Sigmoid colon (tissue), 7 donors: Measurements from ENCODE around the gene KLHL29. TPM values are rescaled to one million over a fixed set of nuclear protein-coding genes. Genes with fewer than 3 reads are reported as not detected.

Experiments used
- DNase-seq: peaks from one replicate; pipeline ENCODE4 v3.0.0-alpha.2; 2019
- H3K27ac ChIP-seq, 4 donors: fragments of 200-600 bp; sonication (generic); one replicate each; pipeline ENCODE4 v1.5.1; 2016 to 2019; ENCODE audit warnings: mild to moderate bottlenecking in 1 of 4
- H3K27me3 ChIP-seq, 3 donors: fragments of 200-600 bp; sonication (generic); one replicate each; pipeline ENCODE4 v1.5.1; 2019; ENCODE audit warnings: mild to moderate bottlenecking in 1 of 3
- H3K36me3 ChIP-seq, 4 donors: fragments of 200-600 bp; sonication (generic); one replicate each; pipeline ENCODE4 v1.5.1; 2016 to 2019
- H3K4me1 ChIP-seq, 4 donors: fragments of 200-600 bp; sonication (generic); one replicate each; pipeline ENCODE4 v1.5.1; 2017 to 2019
- H3K4me3 ChIP-seq, 4 donors: fragments of 200-600 bp; sonication (generic); one replicate each; pipeline ENCODE4 v1.5.1; 2017 to 2019; ENCODE audit warnings: mild to moderate bottlenecking in 2 of 4, moderate library complexity in 1 of 4
- H3K9me3 ChIP-seq, 4 donors: fragments of 200-600 bp in 3 of 4; sonication (generic) in 3 of 4; one replicate each; pipeline versions ENCODE4 v1.5.1 to v1.6.1; 2013 to 2019
- CTCF ChIP-seq, 4 experiments: fragments of 450-650 bp in 3 of 4; fragments of 200-600 bp in 1 of 4; IDR thresholded peaks; one replicate each; pipeline ENCODE4 v1.5.1; 2016 to 2019; ENCODE audit warnings: antibody characterized with exemption in 4 of 4, mild to moderate bottlenecking in 3 of 4, moderate library complexity in 2 of 4
- EP300 ChIP-seq, 4 donors: sonication (generic); formaldehyde crosslinking; IDR thresholded peaks; one replicate each; pipeline ENCODE4 v1.6.1; 2017; ENCODE audit warnings: antibody characterized with exemption in 4 of 4
- POLR2A ChIP-seq, 2 donors: fragments of 450-650 bp; IDR thresholded peaks; one replicate each; pipeline ENCODE4 v1.6.1; 2016; ENCODE audit warnings: antibody characterized with exemption in 2 of 2, mild to moderate bottlenecking in 2 of 2, moderate library complexity in 2 of 2
- POLR2AphosphoS5 ChIP-seq, 4 donors: sonication (generic); formaldehyde crosslinking; IDR thresholded peaks; one replicate each; pipeline ENCODE4 v1.6.1; 2017; ENCODE audit warnings: antibody characterized with exemption in 4 of 4
- WGBS, 2 donors: extraction: QIAGEN DNeasy Blood & Tissue Kit; methylation state at CpG; one replicate each; pipeline ENCODE4 v1.1.7; 2013; 5-methylcytosine and 5-hydroxymethylcytosine counted together
- intact Hi-C: fragments of 100-400 bp; cut with DNase I; formaldehyde crosslinking; loops from one replicate; pipeline ENCODE4 v1.15.1; 2023
- polyA plus RNA-seq, 3 donors: library from polyadenylated mRNA; stranded (reverse); fragments of 200-250 nt; gene quantifications; one replicate each; pipeline ENCODE4 v1.2.3, GENCODE V29; 2013
- total RNA-seq, 4 donors: library from RNA; depleted of rRNA; stranded (reverse); fragments of >200 nt; gene quantifications; one replicate each; pipeline ENCODE4 v1.1.0, GENCODE V29; 2016
- donor health status: healthy with polysubstance abuse.
- donor health status: Bipolar disorder and iron deficiency.
- donor health status: healthy.

KLHL29 gene
- total and polyA plus RNA-seq, 7 donors, result 0.46 to 25.5 (median 6.3) TPM

- no peak for TF ChIP-seq EP300 (IDR thresholded peaks at IDR 0.05)
- no peak for TF ChIP-seq POLR2A (IDR thresholded peaks at IDR 0.05)
- TF ChIP-seq POLR2AphosphoS5 (IDR thresholded peaks at IDR 0.05), result no peak
- no peak for TF ChIP-seq CTCF (IDR thresholded peaks at IDR 0.05)
- peaks cover 0 to 22% (median 11%) of the 10 kb centered on the region in 4 donors for H3K4me1 ChIP-seq
- WGBS, 2 donors, result 94 to 95% methylated on average over 1 of the region's 1 CpG
- DNase-seq, result no peak
- H3K27ac ChIP-seq, result no peak overlapping the region
- H3K36me3 ChIP-seq, result no peaks in the 10 kb centered on the region
- H3K9me3 ChIP-seq, result peaks cover 0 to 4% (median 2%) of the 10 kb centered on the region in 4 donors
- H3K4me3 ChIP-seq, result no peak overlapping the region
- intact Hi-C loops, result no loop called here
- H3K27me3 ChIP-seq, result no peaks in the 10 kb centered on the region
Measured at GRCh38 chr2:23441414-23441813, 56.4 kb downstream of the KLHL29 start.

GRCh38 chr2:23445450-23445868, 60.5 kb downstream of the KLHL29 start:
- intact Hi-C loops, result no loop called here
- H3K9me3 ChIP-seq, result peaks cover 0 to 4% (median 0%) of the 10 kb centered on the region in 4 donors
- H3K27me3 ChIP-seq, result no peaks in the 10 kb centered on the region
- WGBS, 2 donors, result 69 to 80% methylated on average over 4 of the region's 4 CpGs
- DNase-seq, result no peak
- no peaks in the 10 kb centered on the region for H3K36me3 ChIP-seq
- peaks cover 0 to 33% (median 7%) of the 10 kb centered on the region in 4 donors for H3K4me1 ChIP-seq
- no peak for TF ChIP-seq CTCF (IDR thresholded peaks at IDR 0.05)
- no peak for TF ChIP-seq POLR2A (IDR thresholded peaks at IDR 0.05)
- no peak for TF ChIP-seq EP300 (IDR thresholded peaks at IDR 0.05)
- no peak for TF ChIP-seq POLR2AphosphoS5 (IDR thresholded peaks at IDR 0.05)
- no peak overlapping the region for H3K4me3 ChIP-seq
- H3K27ac ChIP-seq, result no peak overlapping the region

GRCh38 chr2:23446916-23447315, 61.9 kb downstream of the KLHL29 start:
- no peak for TF ChIP-seq CTCF (IDR thresholded peaks at IDR 0.05)
- no peak for TF ChIP-seq POLR2AphosphoS5 (IDR thresholded peaks at IDR 0.05)
- TF ChIP-seq POLR2A (IDR thresholded peaks at IDR 0.05), result no peak
- TF ChIP-seq EP300 (IDR thresholded peaks at IDR 0.05), result no peak
- H3K9me3 ChIP-seq, result peaks cover 0 to 4% (median 0%) of the 10 kb centered on the region in 4 donors
- no peak overlapping the region for H3K4me3 ChIP-seq
- H3K4me1 ChIP-seq, result peaks cover 0 to 33% (median 7%) of the 10 kb centered on the region in 4 donors
- no peaks in the 10 kb centered on the region for H3K36me3 ChIP-seq
- intact Hi-C loops, result no loop called here
- DNase-seq, result no peak
- H3K27ac ChIP-seq, result no peak overlapping the region
- no peaks in the 10 kb centered on the region for H3K27me3 ChIP-seq
- WGBS, 2 donors, result 88 to 89% methylated on average over 5 of the region's 5 CpGs

- Histone ChIP-seq H3K27ac (no peak overlapping the region), H3K27me3 (no peaks in the 10 kb centered on the region), H3K9me3 (peaks cover 0 to 4% (median 0%) of the 10 kb centered on the region in 4 donors), H3K4me1 (peaks cover 0 to 33% (median 8%) of the 10 kb centered on the region in 4 donors), H3K36me3 (no peaks in the 10 kb centered on the region), H3K4me3 (no peak overlapping the region)
- 82% methylated on average over 3 of the region's 3 CpGs for WGBS, 2 donors
- TF ChIP-seq POLR2A (IDR thresholded peaks at IDR 0.05), result no peak
- TF ChIP-seq CTCF (IDR thresholded peaks at IDR 0.05), result no peak
- no peak for TF ChIP-seq EP300 (IDR thresholded peaks at IDR 0.05)
- no peak for TF ChIP-seq POLR2AphosphoS5 (IDR thresholded peaks at IDR 0.05)
- no peak for DNase-seq
- intact Hi-C loops, result no loop called here
Measured at GRCh38 chr2:23447405-23447804, 62.4 kb downstream of the KLHL29 start.

- TF ChIP-seq CTCF (IDR thresholded peaks at IDR 0.05) (no peak), EP300 (IDR thresholded peaks at IDR 0.05) (no peak), POLR2A (IDR thresholded peaks at IDR 0.05) (no peak)
- Histone ChIP-seq H3K27me3 (no peaks in the 10 kb centered on the region), H3K4me3 (no peak overlapping the region), H3K27ac (no peak overlapping the region), H3K9me3 (peaks cover 0 to 2% (median 0%) of the 10 kb centered on the region in 4 donors), H3K4me1 (peaks cover 0 to 48% (median 22%) of the 10 kb centered on the region in 4 donors), H3K36me3 (no peaks in the 10 kb centered on the region)
- DNase-seq, result no peak
- intact Hi-C loops, result no loop called here
- WGBS, 2 donors, result 88 to 91% methylated on average over 2 of the region's 2 CpGs
Measured at GRCh38 chr2:23448906-23449305, 63.9 kb downstream of the KLHL29 start.
